Measurements from ENCODE around the gene SNX7. TPM values are rescaled to one million over a fixed set of nuclear protein-coding genes. Genes with fewer than 3 reads are reported as not detected.

SNX7 gene
- total RNA-seq, 1 experiment from 2014 or later: 17.5 TPM

DNA sequence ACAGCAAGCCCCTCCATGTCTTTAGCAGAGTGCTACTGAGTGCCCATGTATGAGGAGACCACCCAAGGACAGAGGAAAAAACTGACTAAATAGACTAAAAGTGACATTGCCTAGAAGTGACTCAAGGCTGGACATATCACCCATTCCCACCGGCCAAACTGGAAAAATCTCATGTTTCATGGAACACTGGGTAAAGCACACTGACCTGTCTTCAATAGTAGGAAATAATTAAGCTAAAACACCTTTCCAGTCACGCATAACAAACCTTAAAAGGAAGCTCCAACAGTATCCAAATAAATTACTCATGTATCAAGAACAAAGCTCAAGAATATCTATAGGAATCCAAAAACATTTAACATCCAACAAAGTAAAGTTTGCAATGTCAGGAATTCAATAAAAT is 120.4 kb downstream of the SNX7 start:
- no peaks in the 10 kb centered on the region for H3K27me3 ChIP-seq (replicated peaks; ENCODE audit: control insufficient read depth, insufficient read depth, low read length)
- Mint-ChIP-seq H3K27ac (ENCODE audit: unreplicated experiment) (no peak overlapping the region), H3K4me1 (ENCODE audit: low read depth, unreplicated experiment) (no peaks in the 10 kb centered on the region), H3K4me3 (ENCODE audit: unreplicated experiment) (no peak overlapping the region), H3K9me3 (ENCODE audit: unreplicated experiment) (peaks cover 24% of the 10 kb centered on the region), H3K27me3 (ENCODE audit: insufficient read depth, unreplicated experiment) (peaks cover 5% of the 10 kb centered on the region), H3K36me3 (ENCODE audit: insufficient read depth, unreplicated experiment) (no peaks in the 10 kb centered on the region)
- TF ChIP-seq, protein P1, sequence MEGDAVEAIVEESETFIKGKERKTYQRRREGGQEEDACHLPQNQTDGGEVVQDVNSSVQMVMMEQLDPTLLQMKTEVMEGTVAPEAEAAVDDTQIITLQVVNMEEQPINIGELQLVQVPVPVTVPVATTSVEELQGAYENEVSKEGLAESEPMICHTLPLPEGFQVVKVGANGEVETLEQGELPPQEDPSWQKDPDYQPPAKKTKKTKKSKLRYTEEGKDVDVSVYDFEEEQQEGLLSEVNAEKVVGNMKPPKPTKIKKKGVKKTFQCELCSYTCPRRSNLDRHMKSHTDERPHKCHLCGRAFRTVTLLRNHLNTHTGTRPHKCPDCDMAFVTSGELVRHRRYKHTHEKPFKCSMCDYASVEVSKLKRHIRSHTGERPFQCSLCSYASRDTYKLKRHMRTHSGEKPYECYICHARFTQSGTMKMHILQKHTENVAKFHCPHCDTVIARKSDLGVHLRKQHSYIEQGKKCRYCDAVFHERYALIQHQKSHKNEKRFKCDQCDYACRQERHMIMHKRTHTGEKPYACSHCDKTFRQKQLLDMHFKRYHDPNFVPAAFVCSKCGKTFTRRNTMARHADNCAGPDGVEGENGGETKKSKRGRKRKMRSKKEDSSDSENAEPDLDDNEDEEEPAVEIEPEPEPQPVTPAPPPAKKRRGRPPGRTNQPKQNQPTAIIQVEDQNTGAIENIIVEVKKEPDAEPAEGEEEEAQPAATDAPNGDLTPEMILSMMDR (IDR thresholded peaks at IDR 0.05; ENCODE audit: insufficient read depth in 1 of 2, low read depth in 1 of 2, low read length in 1 of 2, severe bottlenecking in 1 of 2, unreplicated experiment in 1 of 2): no peak
- no peaks in the 10 kb centered on the region for H3K9me3 ChIP-seq
- no TSS peak for BruUV-seq (replicated peaks)
- ChIA-PET POLR2A (no interaction called here), CTCF (no interaction called here)
- H3K4me1 ChIP-seq: no peaks in the 10 kb centered on the region
- no peak for DNase-seq
- H3K36me3 ChIP-seq (ENCODE audit: control insufficient read depth, insufficient read depth, low read length): no peaks in the 10 kb centered on the region
- intact Hi-C loops (cut with micrococcal nuclease; ENCODE audit: unreplicated experiment): no loop called here
- no peak overlapping the region for H3K4me3 ChIP-seq (ENCODE audit: low read depth, low read length)

DNA sequence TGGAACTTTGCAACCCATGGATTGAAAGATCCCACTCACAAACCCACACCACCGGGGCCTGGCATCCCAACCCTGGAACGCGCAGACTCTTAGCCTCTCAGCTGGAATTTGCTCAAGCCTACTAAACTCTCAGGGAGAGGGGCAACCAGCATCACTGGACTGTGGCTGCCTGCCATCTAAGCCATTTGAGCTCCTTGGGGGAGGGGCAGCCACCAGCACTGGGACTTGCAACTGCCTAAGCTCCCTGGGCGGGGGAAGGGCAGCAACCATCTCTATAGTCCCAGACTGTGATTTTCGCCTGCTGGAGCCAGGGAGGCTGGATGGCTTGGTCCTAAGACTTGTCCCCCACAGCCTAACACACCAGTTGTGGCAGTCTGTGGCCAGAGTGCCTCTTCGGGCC is 122.3 kb downstream of the SNX7 start:
- CTCF ChIA-PET: no interaction called here
- Mint-ChIP-seq H3K36me3 (ENCODE audit: insufficient read depth, unreplicated experiment) (no peaks in the 10 kb centered on the region), H3K27ac (ENCODE audit: unreplicated experiment) (no peak overlapping the region), H3K4me3 (ENCODE audit: unreplicated experiment) (no peak overlapping the region), H3K27me3 (ENCODE audit: insufficient read depth, unreplicated experiment) (peaks cover 5% of the 10 kb centered on the region), H3K9me3 (ENCODE audit: unreplicated experiment) (peaks cover 29% of the 10 kb centered on the region), H3K4me1 (ENCODE audit: low read depth, unreplicated experiment) (no peaks in the 10 kb centered on the region)
- H3K4me1 ChIP-seq: no peaks in the 10 kb centered on the region
- DNase-seq: no peak
- POLR2A ChIA-PET: no interaction called here
- no peak overlapping the region for H3K4me3 ChIP-seq (ENCODE audit: low read depth, low read length)
- no TSS peak for BruUV-seq (replicated peaks)
- TF ChIP-seq, protein P1 (IDR thresholded peaks at IDR 0.05; ENCODE audit: insufficient read depth in 1 of 2, low read depth in 1 of 2, low read length in 1 of 2, severe bottlenecking in 1 of 2, unreplicated experiment in 1 of 2): no peak
- no peaks in the 10 kb centered on the region for H3K27me3 ChIP-seq (replicated peaks; ENCODE audit: control insufficient read depth, insufficient read depth, low read length)
- no peaks in the 10 kb centered on the region for H3K36me3 ChIP-seq (ENCODE audit: control insufficient read depth, insufficient read depth, low read length)
- H3K9me3 ChIP-seq: no peaks in the 10 kb centered on the region
- intact Hi-C loops (cut with micrococcal nuclease; ENCODE audit: unreplicated experiment): no loop called here

DNA sequence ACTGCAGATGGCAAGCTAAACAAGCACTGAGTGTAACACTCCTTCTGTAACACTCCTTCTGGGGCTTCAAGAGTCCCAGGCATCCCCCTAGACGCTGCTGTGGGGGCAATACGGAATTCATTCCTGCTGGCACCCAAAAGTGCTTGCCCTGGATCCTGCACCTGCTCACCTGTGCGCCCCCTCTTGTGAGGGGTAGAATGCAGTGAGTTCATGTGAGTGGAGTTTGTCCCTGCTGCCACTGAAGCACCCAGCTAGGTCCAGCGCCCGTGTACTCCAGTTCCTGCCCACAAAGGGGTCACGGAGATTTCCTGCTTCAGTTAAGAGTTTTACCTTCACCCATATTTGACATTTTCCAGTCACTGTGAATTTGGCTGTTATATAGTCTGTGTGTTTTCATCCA is 130.0 kb downstream of the SNX7 start:
- Mint-ChIP-seq H3K27ac (ENCODE audit: unreplicated experiment) (no peak overlapping the region), H3K36me3 (ENCODE audit: insufficient read depth, unreplicated experiment) (no peaks in the 10 kb centered on the region), H3K4me3 (ENCODE audit: unreplicated experiment) (no peak overlapping the region), H3K9me3 (ENCODE audit: unreplicated experiment) (peaks cover 9% of the 10 kb centered on the region), H3K27me3 (ENCODE audit: insufficient read depth, unreplicated experiment) (peaks cover 5% of the 10 kb centered on the region), H3K4me1 (ENCODE audit: low read depth, unreplicated experiment) (no peaks in the 10 kb centered on the region)
- H3K9me3 ChIP-seq: no peaks in the 10 kb centered on the region
- DNase-seq: no peak
- ChIA-PET POLR2A (no interaction called here), CTCF (no interaction called here)
- no peaks in the 10 kb centered on the region for H3K36me3 ChIP-seq (ENCODE audit: control insufficient read depth, insufficient read depth, low read length)
- TF ChIP-seq, protein P1 (IDR thresholded peaks at IDR 0.05; ENCODE audit: insufficient read depth in 1 of 2, low read depth in 1 of 2, low read length in 1 of 2, severe bottlenecking in 1 of 2, unreplicated experiment in 1 of 2): no peak
- intact Hi-C loops (cut with micrococcal nuclease; ENCODE audit: unreplicated experiment): loop anchor here (5.0 to 10.0 kb wide), 3 partner anchors 96 to 383 kb away; no protein-coding TSS in a partner anchor
- H3K4me3 ChIP-seq (ENCODE audit: low read depth, low read length): no peak overlapping the region
- no TSS peak for BruUV-seq (replicated peaks)
- no peaks in the 10 kb centered on the region for H3K27me3 ChIP-seq (replicated peaks; ENCODE audit: control insufficient read depth, insufficient read depth, low read length)
- H3K4me1 ChIP-seq: no peaks in the 10 kb centered on the region

All from Caco-2 (cell line).